NB4 (cell line): ENCODE results near the gene GARNL3.

Source experiments
- DNase-seq: peaks from one replicate; pipeline ENCODE4 v3.0.0; 2010; ENCODE audit warnings: low read depth
- H3K4me3 ChIP-seq: one replicate; pipeline ENCODE4 v1.5.1; 2011; ENCODE audit warnings: mild to moderate bottlenecking, low read depth, low read length, moderate library complexity
- CTCF ChIP-seq: IDR thresholded peaks from one replicate; pipeline ENCODE4 v1.5.1; 2012; ENCODE audit warnings: low read depth, low read length
- MAX ChIP-seq: IDR thresholded peaks from 2 replicates; pipeline ENCODE4 v1.6.1; 2011; ENCODE audit warnings: low read depth, low read length
- MYC ChIP-seq: IDR thresholded peaks from 2 replicates; pipeline ENCODE4 v1.6.1; 2011; ENCODE audit warnings: low read depth, low read length
- POLR2A ChIP-seq: IDR thresholded peaks from 2 replicates; pipeline ENCODE4 v1.6.1; 2011; ENCODE audit warnings: mild to moderate bottlenecking; ENCODE audit not compliant: insufficient read length; ENCODE audit errors: extremely low read depth

GARNL3 gene

GRCh38 chr9:127313042-127313560 lies 48.5 kb downstream of the GARNL3 start:
- TF ChIP-seq MAX, result no peak
- TF ChIP-seq CTCF, result no peak
- no peak for TF ChIP-seq MYC
- TF ChIP-seq POLR2A, result no peak
- DNase-seq, result no peak

DNA sequence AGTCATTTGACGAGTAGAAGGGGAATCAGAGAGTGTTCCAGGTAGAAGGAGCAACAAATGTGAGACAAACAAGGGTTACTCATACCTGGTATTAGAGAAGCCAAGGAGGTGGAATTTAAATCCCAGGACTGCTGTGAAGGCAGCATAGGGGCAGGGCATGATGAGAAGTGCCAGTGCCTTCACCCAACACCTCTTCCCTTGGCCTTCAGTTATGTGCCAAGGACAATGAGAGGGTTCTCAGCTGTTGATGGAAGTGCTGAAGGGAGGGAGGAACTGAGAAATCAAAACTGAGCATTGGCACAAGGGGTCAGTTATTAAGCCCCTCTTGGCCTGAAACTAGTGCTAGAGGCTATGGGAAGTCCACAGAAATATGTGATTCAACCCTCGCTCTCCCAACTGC lies 50.3 kb downstream of the GARNL3 start:
- no peak overlapping the region for H3K4me3 ChIP-seq
- TF ChIP-seq POLR2A (no peak), MAX (no peak), CTCF (no peak), MYC (no peak)
- no peak for DNase-seq

More at GRCh38 chr9:127313042-127313560, 48.5 kb downstream of the GARNL3 start:
- no peak overlapping the region for H3K4me3 ChIP-seq

DNA sequence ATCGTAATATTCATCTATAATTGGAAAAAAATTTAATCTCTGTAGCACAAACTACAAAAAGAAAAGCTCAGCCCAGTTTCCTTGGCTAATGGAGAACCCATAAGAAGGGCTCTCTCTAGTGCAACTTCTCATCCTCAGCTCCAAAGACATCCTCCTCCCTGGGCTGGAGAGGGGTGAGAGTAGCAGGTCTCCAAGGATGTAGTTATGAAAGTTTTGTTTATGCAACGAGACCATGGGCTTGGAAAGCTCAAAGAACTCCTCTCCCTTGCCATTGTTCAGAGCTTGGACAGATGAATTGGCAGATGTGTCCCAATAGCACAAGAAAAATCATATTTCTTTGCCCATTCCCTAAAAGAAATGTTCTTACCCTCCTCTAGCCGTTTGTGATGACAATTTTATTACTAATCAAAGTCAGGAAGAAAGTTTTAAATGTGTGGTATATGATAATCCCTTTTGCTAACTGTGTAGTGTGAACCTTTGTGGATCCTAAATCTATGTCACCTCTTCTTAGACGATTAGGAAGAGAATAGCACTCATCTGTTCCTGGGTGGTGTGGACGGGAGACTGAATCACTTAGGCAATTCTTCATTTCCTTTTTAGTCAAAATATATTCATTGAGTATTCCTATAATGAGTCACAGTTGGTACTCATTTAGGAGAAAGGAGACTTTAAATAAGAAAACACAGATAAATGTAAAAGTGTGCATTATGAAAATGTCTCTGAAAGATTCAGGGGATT lies 52.2 kb downstream of the GARNL3 start:
- no peak overlapping the region for H3K4me3 ChIP-seq
- DNase-seq, result no peak
- TF ChIP-seq MAX, result no peak
- no peak for TF ChIP-seq POLR2A
- no peak for TF ChIP-seq MYC
- TF ChIP-seq CTCF, result no peak

DNA sequence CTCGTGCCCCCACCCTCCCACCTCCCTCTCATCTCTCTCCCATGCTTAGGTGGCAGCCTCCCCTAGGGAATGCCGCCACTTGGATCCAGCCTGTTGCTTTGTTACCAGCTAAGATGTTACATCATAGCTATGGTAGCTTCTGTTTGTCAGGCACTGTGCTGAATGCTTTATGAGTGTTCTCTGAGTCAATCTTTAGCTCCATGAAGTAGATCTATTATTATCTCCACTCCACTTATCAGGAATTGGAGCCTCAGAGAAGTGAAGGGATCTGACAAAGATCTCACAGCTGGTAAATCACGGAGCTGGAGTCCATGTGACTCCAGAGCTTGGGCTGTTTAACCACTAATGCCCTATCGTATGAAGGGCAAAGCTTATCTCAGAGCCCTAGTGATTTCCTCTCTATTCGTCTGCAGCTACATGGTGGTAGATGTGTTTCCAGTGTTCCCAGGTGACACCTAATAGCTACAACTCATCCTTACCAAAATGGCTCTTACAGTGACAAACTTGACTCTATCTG lies 54.1 kb downstream of the GARNL3 start:
- no peak for DNase-seq
- no peak overlapping the region for H3K4me3 ChIP-seq
- TF ChIP-seq MAX (no peak), POLR2A (no peak), CTCF (no peak), MYC (no peak)

- TF ChIP-seq CTCF (no peak), POLR2A (no peak)
- no peak overlapping the region for H3K4me3 ChIP-seq
- DNase-seq, result no peak
These were observed 55.0 kb downstream of the GARNL3 start for GRCh38 chr9:127319366-127320114.
